ENCODE results near the gene TM2D3. TPM values are rescaled to one million over a fixed set of nuclear protein-coding genes. Genes with fewer than 3 reads are reported as not detected.
A peak's percentile ranks its signal among the peaks of the same experiment; 100 is the strongest.

The TM2D3 gene
- total RNA-seq, 1 experiment from 2014 or later, result 47.1 TPM

DNA sequence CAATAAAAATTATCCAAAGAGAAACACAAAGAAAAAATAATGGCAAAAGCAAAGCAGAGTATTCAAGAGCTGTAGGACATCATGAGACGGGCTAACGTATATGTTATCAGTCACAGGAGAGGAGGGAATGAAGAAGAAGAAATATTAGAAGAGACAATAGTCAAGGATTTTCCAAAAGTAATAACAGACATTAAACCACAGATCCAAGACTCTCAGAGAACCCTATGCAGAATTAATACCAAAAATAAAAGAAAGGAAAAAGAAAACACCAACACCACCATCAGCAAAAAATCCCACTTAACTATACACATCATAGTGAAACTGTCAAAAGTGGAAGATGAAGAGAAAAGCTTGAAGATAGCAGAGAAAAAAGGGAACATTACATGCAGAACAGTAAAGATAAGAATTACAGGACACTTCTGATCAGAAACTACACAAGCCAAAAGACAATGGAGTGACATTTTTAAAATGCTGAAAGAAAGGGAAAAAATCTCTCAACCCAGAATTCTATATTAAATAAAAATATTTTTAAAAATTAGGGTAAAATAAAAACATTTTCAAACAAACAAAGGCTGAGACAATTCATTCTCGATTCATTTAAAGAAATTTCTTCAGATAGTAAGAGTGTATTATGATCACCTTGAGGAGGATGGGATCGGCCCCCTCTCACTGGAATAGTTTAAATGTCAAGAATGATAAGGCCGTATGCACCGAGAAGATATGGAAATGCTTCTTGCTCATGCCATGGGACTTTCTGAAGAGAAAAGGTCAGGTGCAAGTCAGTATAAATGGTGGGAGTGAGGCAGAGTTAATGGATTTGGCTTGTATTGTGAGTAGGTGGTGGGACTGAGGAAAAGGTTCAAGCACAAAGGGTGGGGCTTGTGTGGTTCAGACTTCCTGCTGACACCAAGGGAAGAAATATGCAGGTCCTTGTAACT lies 28.5 kb downstream of the TM2D3 start:
- DNase-seq (ENCODE audit: low spot score), result no peak

DNA sequence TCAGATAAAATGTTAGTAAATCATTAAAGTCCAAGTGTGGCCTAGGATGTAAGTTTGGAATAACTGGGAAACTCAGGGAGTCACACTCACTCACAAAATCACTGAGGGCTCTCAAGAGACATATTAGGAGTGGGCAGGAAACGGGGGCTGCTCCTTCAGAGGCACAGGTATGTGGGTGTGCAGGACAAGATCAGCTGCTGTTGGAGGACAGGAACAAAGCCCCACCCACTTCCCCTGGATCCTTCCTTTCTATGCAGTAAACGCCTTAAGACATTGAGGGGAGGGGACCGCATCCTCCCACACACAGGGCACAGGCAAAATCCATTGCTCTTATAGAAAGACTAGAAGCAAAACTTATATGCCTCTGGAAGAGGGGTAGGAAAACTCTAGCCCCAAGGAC lies 30.2 kb downstream of the TM2D3 start:
- no peak for DNase-seq (ENCODE audit: low spot score)

DNA sequence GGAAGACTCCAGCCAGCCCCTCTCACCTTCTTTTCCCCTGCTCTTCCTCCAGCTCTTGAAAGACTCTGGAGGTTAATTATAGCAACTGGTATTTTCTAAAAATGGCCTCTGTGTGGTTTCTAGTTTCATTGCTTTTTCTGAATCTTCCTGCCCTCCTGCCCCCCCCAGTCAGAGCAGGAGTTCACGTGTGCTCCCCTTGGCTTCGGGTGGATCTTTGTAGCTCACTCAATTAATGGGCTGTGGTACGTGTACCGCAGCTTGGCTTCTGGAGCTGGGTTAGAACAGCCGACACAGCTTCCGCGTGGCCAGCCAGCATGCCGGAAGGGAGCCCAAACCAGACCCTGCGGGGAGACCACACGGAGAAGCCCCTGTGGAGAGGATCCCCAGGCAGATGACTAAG lies 31.5 kb downstream of the TM2D3 start:
- no peak for DNase-seq (ENCODE audit: low spot score)

DNA sequence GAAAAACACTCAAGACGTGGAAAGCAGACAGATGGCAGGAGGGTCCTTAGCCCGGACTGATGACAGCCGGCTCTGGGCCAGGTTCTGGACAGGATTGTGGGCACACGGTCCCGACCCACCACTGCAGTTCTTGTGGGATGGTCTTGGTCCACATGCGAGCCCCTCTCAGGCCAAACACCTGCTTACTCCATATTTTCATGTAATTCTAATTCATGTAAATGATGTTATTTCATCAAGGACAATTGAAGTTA lies 32.6 kb downstream of the TM2D3 start:
- no peak for DNase-seq (ENCODE audit: low spot score)

DNA sequence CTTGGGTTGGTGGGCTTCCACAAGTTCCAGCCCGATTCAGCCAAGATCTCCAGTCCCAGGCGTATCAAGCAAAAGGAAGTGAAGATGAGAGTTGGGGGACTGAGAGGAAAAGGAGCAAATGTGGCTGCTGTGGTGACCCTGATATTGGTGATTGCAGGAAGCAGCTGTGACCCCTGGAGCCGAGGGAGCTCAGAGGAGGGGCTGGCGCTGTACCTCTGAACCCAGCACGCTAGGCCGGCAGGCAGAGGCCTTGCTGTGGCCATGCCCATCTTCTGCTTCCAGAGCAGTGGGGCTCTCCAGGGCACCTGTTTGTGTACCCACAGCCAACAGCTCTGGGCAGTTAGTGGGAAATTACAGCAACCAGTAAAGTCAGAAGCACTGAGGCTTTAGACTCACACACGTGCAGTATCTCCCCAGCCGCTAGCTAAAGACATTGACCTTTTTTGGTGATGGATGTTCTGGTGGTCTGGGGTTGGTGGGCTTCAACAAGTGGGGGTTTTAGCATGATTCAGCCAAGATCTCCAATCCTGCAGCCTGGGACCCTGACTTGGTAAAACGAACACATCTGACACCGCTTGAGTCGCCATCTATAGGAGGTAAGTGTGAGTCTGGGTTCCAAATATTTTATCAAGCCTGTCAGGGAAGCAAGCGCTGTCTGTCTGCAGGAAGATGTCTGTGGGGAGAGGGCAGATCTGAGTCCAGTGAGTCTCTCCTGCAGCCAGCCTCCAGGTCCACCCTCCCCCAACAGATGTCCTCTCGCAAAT lies 33.1 kb downstream of the TM2D3 start:
- DNase-seq (ENCODE audit: low spot score), result no peak

DNA sequence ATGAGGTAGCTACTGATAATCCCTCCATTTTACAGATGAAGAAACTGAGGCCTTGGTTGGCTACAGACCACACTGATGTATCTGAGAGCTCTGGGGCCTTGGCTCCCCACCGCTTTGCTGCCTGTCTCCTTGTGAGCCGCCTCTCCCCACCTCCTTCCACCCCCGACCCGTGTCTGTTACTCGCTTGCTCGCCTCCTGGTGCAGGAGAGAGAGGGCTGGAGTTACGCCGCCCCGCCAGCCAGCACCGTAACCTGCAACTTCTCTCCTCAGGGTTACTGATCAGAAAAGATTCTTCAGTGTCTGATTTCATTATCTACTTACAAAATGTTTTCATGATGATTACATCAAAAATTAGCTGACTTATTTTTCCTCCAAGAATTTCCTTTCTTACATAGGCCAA lies 34.1 kb downstream of the TM2D3 start:
- DNase-seq (ENCODE audit: low spot score), result no peak

DNA sequence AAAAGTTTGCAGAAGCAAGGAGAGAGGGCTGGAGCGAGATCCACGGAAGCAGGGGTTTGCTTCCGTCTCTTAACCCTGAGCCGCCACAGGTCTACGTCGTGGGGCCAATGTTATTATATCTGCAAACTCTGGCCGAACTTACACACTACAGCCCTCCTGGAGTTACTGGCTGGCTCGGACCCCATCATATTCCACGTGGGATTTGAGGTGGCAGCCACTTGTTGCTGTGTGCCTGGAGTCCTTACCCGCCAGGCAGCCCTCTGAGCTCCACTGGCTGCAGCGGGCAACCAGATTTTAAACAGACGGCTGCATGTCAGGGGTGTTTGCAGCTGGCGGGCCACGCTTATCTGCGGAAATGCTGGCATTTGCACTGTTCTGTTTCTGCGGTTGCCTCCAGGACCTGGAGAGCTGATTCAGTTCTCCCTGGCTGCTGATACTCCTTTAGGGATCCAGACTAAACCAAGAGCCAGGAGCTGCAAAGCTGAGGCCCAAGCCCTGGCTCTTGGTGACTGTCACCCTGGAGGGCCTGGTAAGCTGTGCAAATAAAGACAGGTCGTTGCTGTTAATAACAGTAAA lies 34.7 kb downstream of the TM2D3 start:
- DNase-seq (ENCODE audit: low spot score), result no peak

DNA sequence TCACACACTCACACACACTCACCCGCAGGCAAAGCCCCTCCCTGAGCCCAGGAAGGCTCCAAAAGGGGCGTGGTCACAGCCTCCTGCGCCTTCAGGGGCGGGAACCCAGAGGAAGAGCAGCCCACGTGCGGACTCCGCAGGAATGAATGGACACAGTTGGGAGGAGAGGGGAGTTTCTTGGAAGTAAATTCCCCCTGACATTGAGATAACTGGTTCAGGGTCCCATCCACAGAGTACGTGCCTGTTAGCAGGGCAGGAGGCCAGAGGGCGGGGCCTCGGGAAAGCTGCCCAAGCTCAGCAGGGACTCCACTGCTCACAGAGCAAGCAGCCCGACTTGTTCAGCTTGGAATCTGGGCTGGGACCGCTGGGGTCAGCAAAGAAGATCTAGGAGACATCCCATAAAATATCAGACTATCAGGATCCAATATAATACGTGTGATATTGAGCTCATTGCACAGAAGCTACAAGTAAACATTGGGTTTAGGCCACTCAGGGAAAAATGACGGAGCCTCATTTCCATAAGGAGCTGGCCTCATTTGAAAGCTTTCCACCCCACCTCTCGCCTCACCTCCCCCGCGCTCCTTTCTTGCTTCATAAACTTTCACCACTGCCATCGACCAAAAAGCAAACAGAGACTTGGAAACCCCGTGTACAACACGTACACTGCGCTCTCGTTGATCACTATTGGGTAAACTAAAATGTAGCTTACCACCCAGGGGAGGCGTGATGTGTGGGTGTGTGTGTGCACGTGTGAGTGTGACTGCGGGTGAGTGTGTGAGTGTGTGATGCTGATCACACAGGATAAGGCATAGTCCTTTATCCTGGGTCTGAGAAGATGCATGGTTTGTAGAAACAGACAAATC lies 36.0 kb downstream of the TM2D3 start:
- peak; percentile 47 for DNase-seq (ENCODE audit: low spot score)

DNA sequence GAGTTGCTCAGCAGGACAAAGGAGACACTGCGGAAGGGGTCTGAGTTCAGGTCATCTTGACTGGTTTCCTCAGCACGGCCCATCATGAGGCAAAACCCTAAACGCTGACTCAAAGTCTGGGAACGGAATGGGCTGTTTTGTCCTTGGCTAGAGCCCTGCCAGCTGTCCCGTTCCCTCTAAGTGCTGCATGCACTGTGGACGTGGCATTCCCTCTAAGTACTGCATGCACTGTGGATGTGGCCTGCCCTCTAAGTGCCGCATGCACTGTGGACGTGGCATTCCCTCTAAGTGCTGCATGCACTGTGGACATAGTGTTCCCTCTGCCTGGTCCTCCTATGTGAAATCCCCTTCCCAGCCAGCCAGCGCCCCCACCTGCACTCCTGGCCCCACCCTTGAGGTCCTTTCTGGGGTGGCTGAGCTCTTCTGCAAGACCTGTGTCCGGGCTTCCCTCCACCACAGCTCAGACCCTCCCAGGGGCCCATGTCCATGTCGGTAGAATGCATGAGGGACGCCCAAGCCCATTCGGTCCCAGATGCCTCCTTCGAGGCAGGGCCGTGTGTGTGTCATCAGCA lies 36.7 kb downstream of the TM2D3 start:
- DNase-seq (ENCODE audit: low spot score), result no peak

DNA sequence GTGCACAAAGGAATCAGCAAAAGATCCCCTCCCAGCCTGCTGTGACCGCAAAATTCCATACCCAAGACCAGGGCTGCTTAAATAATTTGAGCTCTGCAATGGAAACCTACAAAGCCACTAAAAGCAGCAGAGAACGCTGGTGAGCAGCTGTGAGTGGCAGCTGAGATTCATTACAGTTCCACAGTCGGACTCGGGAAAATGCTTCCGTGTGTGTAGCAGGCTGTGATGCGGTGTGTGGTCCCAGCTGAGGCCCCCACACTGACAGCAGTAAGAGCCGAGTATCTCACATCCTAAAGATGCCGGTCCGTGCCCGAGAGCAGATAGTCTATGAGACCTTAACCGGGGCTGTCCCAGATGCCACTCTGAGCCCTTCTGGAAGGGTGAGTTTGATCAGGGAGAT lies 37.4 kb downstream of the TM2D3 start:
- DNase-seq (ENCODE audit: low spot score), result no peak

DNA sequence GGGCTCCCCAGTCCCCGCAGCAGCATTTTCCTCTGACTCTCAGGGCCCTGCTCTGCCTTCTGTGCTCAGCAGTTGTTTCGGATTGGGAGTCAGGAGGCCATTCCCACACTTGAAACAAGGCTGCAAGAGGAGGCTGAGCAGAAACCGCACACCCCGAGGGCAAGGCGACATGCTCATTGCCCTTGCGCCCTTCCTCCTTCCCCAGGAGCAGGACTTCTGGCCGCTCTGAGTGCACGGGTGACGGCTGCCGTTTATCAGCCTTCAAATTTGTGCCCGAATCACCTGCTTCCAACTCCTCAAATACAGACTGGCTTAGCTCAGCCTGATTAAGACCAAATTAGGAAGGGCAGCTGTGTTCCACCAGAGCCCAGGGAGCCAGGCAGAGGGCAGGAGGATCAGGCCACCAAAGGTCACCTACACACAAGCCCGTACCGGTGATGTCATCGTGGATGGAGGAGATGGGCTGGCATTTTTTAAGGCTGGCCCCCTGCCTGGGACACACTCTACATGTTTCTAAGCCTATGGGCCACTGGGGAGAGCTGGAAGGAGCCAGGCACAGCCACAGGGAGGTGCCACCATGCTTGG lies 38.1 kb downstream of the TM2D3 start:
- no peak for DNase-seq (ENCODE audit: low spot score)

DNA sequence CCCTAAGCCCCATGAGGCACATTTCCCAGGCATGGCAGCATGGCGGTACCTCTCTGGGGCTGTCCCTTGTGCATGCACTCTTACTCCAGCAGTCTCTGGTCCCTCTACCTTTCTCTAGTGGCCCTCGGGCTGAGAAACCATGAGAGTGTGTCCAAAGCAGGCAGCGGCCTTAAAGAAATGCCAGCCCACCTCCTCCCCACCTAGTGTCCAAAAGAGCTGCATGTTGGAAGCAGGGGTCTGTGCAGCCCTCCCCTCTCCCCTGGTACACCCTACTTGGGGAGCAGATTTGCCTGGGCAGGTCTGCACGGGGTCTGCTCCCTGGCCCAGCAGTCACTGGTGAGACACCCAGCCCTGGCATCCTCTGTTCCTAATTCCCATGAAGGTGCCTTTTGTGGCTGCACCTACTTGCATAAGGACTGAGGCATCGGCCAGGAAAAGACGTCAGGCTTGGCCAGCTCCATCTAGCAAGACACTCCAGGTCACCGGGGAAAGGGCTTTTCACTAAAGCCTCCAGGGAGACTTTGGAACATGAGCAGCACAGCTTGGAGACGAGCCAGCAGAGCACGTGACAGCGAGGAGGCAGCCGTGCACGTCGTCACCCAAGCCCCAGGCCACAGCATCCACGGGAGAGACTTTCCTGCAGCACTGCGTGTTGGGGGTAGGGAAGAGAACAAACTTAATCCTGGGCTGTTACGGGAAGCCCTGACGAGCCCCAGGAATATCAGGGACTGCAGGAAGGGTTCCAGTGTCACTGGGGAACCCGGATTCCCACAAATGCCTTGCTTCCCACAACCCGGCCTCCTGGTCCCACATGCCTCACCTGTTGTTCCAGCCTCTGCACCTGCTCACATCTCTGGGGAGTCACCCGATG lies 38.8 kb downstream of the TM2D3 start:
- no peak for DNase-seq (ENCODE audit: low spot score)

DNA sequence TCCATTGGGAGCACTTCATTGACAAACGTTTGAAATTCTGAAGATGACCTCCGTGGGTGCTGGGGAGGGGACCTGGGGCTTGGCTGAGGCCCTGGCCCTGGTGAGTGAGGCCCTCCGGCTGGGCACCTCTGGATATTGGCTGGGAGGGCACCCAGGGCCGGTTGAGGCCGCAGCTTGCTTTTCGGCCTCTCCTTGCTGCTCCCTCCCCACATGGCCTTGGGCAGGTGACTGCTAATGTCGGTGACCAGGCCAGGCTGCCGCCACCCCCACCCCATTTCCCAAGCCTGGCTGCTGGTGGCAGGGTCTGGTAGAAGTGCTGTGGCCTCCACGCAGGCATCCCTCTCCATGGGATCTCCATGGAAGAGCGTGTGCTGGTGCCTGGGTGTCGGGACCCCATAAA lies 39.5 kb downstream of the TM2D3 start:
- DNase-seq (ENCODE audit: low spot score), result no peak

DNA sequence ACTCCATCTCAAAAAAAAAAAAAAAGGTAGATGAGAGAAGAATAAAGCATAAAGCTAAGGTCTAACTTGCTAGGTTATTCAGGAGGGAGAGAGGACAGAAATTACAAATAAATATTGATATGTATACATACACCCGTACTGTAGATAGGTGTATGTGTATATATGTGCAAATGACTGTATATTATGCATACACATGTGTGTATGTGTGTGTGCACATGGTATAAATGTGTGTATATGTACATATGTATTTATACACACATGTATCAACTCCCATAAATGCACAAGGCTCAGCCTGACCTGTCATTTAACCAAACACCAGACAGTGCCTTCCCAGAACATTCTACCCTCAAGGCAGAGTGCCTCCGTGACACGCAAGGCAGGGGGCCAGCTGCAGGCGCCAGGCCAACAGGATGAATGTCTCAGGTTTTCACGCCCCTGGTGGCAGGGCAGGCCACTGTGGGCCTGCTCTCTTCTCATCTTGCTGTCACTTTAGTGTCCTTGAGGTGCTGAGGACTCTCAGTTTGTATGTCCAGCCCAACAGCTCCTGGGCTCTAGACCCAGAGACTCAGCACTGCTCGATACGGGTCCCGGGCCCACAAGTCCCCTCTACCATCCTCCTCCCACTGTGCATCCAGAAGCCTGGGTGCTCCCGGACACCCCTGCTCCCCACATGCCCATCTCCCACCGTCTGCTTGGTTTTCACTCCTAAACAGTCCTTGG lies 40.4 kb downstream of the TM2D3 start:
- DNase-seq (ENCODE audit: low spot score), result no peak

DNA sequence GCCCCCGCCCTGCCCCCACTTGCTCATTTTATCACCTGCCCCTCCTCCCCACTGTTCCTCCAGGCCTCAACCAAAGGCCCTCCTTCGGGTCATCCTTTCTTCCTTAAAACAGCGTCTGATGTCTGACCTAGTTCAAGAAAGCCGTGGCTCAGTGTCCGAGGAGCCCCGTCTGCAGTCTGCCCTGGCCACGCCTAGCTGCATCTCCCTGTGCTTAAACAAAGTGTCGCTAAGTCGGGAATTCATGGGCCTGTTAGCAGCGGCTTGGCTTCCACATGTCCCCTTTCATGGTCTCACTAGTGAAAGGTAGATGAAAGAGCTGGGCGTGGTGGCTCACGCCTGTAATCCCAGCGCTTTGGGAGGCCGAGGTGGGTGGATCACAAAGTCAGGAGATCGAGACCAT lies 41.2 kb downstream of the TM2D3 start:
- DNase-seq (ENCODE audit: low spot score), result no peak

DNA sequence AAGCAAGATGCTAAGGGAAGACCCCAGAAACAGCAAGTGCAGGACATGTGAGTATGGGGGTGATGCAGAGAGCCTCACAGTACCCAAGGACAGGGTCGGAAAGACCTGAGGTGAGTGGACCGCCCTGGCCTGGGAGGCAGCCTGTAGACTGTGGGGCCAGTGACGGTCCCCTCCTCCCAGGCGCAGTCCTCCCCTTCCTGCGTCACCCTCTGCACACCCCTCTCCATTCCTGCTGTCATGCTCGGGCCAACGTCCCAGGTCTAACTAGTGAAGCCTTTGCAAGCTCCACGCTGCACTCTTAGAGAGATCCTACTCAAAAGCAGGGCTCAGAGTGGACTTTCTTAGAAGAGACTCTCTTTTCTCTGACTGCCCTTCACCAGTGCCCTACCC lies 41.6 kb downstream of the TM2D3 start:
- no peak for DNase-seq (ENCODE audit: low spot score)

DNA sequence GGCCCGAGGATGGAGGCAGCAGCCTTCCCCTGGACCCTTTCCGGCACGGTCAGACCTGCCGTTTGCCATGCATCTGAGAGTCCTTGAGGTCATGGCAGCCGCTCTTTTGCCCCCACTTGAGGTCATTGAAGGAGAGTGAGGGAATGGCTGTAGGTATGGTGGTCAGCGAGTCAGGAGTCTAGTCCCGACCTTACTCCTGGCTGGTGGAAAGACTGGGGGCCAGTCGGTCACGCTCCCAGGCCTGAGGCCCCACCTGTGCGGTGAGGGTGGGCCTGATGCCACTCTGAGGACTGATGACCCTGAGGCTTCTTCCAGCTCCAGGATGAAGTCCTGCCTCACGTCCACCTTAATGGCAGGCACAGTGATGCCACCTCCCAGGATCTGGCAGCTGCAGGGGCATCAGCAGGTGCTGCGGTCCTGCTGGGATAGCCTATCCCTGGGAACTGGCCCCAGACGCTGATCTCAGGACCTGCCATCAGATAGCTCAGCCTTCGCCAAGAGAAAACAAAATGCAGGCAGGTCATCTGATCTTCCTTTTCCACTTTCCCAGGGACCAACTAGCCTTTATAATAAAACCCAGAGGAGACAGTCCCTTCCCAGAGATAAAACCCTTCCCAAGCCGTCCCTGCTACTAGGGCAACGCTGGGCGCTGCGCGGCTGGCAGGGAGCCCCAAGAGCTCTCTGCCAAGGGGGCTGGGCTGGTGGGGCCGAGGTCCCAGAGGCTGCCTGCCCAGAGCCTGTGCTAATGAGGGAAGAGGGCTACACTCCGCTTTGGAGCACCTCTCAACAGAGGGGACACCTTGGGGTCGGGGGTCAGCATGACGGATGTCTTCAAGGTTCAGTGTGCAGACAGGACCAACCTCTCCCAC lies 42.2 kb downstream of the TM2D3 start:
- no peak for DNase-seq (ENCODE audit: low spot score)

DNA sequence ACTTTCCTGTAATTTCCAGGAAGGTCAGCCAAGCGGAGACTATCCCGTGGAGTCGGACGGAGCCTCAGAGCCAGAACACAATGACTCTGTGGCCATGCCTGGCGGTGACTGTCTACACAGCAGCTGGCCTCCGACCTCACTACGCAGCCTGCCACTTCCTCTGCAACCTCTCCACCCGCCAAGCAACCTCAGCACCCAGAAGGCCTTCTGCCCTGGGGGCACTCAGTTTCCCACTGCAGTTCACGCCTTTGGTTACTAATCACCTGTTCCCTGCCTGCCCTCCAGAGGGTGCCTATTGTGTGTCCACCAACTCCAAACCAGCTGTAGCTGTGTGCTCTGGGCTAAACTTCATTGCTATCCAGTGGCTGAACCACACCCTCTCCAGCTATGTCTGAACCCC lies 44.0 kb downstream of the TM2D3 start:
- no peak for DNase-seq (ENCODE audit: low spot score)

DNA sequence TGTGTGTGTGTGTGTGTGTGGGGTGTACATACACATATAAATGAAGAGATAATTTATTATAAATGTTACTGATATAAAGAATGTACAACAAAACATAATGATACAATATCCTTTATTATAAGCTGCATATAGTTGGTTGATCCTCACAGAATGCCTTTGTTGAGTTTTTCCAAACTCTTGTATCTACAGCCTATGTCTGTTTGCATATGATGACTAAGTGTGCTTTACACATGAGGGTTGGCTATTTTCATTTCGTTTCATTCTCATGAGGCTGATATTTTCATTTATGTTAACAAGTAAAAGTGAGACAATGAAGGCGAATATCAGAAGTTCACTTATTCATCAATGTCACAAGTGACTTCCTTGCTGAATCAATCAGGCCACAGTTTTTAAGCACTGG lies 45.1 kb downstream of the TM2D3 start:
- no peak for DNase-seq (ENCODE audit: low spot score)
